Right lobe of liver (tissue), 6 donors: ENCODE measurements around the gene GTPBP3. TPM values are rescaled to one million over a fixed set of nuclear protein-coding genes. Genes with fewer than 3 reads are reported as not detected.
A peak's percentile ranks its signal among the peaks of the same experiment; 100 is the strongest.

Experiments
- ATAC-seq, 4 donors: fragments of 200-7000 bp; cut with Tn5 transposase; one replicate each; pipeline ENCODE4 v1.9.1; 2020; ENCODE audit warnings: mild to moderate bottlenecking in 4 of 4, moderate library complexity in 4 of 4
- DNase-seq, 3 donors: peaks; one replicate each; pipeline ENCODE4 v3.0.0-alpha.2; 2020
- H3K27ac ChIP-seq, 3 donors: fragments of 200-600 bp; one replicate each; pipeline ENCODE4 v1.8.0; 2022
- H3K27me3 ChIP-seq, 2 donors: fragments of 200-600 bp; one replicate each; pipeline ENCODE4 v1.8.0; 2022
- H3K36me3 ChIP-seq, 4 donors: fragments of 200-600 bp; sonication (generic) in 1 of 4; one replicate each; pipeline versions ENCODE4 v1.5.1 to v1.8.0; 2017 to 2022; ENCODE audit warnings: control low read depth in 1 of 4
- H3K4me1 ChIP-seq, 4 donors: fragments of 200-600 bp; sonication (generic) in 1 of 4; one replicate each; pipeline versions ENCODE4 v1.5.1 to v1.8.0; 2017 to 2022; ENCODE audit warnings: control low read depth in 1 of 4
- H3K4me3 ChIP-seq, 3 donors: fragments of 200-600 bp; one replicate each; pipeline ENCODE4 v1.8.0; 2022
- H3K9me3 ChIP-seq, 4 donors: fragments of 200-600 bp; sonication (generic) in 1 of 4; one replicate each; pipeline versions ENCODE4 v1.5.1 to v1.8.0; 2017 to 2022; ENCODE audit warnings: control low read depth in 1 of 4
- POLR2A ChIP-seq: fragments of 450-650 bp; IDR thresholded peaks from one replicate; pipeline ENCODE4 v1.6.1; 2017; ENCODE audit warnings: antibody characterized with exemption, mild to moderate bottlenecking
- WGBS: methylation state at CpG from one replicate; pipeline ENCODE4 v1.1.6; 2018; ENCODE audit warnings: low coverage, low lambda C conversion rate; ENCODE audit not compliant: insufficient coverage; ENCODE audit errors: missing lambda C conversion rate; 5-methylcytosine and 5-hydroxymethylcytosine counted together
- intact Hi-C, 2 donors: fragments of 100-400 bp; cut with DNase I; formaldehyde crosslinking; loops; one replicate each; pipeline versions ENCODE4 v1.11.2 to v1.14.1; 2022
- total RNA-seq, 6 experiments: library from RNA; depleted of rRNA in 2 of 6; stranded (reverse); fragments of >200 nt in 2 of 6; fragmentation: NEBNext Ultra II Directional in 3 of 6; extraction: Animal tissue kit (Norgen Biotek cat#: 25700) in 3 of 6; gene quantifications; one replicate each; pipeline versions ENCODE4 v1.1.0 to v1.2.4, GENCODE V29; 2016 to 2023
- TF ChIP-seq, protein P1 (sequence below), 4 donors: fragments of 200-600 bp in 3 of 4; fragments of 450-650 bp in 1 of 4; IDR thresholded peaks; one replicate each; pipeline versions ENCODE4 v1.5.1 to v1.8.0; 2016 to 2022; ENCODE audit warnings: antibody characterized with exemption in 4 of 4, mild to moderate bottlenecking in 2 of 4
- donor health status: DM: no; HTN: yes; CAD: no.
- donor health status: DM: no; HTN: no; CAD: no.
- donor health status: DM: no; HTN: no; CAD: no.
- donor health status: DM: no; HTN: yes; CAD: no.
- donor health status: DM: no; HTN: yes; CAD: no.

The GTPBP3 gene
- total RNA-seq, 6 experiments from 2014 or later = 10.3 to 23.6 (median 13.6) TPM

DNA sequence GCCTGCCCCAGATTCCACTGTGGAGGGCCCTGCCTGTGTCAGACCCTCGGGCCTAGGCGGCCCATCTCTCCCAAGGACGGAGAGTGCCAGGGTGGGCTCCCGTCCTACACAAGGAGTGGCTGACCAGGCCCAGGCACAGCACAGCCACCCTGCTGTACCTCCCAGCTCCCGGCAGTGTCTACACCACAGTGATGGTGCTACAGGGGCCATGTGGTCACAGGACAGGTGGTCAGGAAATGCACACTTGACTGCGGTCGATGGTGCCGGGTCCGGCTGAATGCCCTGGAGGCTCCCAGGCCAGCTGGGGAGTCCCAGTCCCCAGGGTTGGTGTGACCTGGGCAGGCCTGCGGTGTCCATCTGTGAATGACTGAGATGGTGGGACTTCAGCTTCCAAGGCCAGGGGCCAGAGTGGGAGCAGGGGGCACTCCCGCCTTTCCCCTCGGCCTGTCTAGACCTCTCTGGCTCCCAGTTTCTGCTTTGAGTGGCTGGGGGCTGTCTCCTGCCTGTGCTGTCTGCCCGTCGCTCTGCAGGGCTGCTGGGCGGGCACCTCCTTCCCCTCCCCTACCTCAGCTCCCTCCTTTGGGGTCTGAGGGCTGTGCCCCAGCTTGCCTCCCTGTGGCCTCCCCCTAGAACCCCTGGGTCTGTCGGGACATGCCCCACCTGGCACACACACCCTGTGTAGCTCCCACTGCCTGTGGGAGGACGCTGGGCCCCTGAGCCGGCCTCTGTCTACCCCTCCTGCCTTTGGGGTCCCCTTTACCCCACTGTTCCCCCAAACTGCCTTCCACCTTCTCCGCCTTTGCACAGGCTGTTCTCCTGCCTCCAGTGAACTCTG, 15.5 kb upstream of the GTPBP3 start:
- ATAC-seq (no peak), DNase-seq (no peak)
- TF ChIP-seq POLR2A = no peak
- TF ChIP-seq, protein P1, sequence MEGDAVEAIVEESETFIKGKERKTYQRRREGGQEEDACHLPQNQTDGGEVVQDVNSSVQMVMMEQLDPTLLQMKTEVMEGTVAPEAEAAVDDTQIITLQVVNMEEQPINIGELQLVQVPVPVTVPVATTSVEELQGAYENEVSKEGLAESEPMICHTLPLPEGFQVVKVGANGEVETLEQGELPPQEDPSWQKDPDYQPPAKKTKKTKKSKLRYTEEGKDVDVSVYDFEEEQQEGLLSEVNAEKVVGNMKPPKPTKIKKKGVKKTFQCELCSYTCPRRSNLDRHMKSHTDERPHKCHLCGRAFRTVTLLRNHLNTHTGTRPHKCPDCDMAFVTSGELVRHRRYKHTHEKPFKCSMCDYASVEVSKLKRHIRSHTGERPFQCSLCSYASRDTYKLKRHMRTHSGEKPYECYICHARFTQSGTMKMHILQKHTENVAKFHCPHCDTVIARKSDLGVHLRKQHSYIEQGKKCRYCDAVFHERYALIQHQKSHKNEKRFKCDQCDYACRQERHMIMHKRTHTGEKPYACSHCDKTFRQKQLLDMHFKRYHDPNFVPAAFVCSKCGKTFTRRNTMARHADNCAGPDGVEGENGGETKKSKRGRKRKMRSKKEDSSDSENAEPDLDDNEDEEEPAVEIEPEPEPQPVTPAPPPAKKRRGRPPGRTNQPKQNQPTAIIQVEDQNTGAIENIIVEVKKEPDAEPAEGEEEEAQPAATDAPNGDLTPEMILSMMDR (IDR thresholded peaks at IDR 0.05) = no peak
- Histone ChIP-seq H3K4me1 (peaks cover 0 to 19% (median 9%) of the 10 kb centered on the region in 4 donors), H3K36me3 (peaks cover 0 to 16% (median 6%) of the 10 kb centered on the region in 4 donors), H3K27me3 (no peaks in the 10 kb centered on the region), H3K4me3 (no peak overlapping the region), H3K9me3 (no peaks in the 10 kb centered on the region), H3K27ac (no peak overlapping the region)
- 100% methylated on average over 3 of the region's 19 CpGs for WGBS
- intact Hi-C loops = no loop called here

DNA sequence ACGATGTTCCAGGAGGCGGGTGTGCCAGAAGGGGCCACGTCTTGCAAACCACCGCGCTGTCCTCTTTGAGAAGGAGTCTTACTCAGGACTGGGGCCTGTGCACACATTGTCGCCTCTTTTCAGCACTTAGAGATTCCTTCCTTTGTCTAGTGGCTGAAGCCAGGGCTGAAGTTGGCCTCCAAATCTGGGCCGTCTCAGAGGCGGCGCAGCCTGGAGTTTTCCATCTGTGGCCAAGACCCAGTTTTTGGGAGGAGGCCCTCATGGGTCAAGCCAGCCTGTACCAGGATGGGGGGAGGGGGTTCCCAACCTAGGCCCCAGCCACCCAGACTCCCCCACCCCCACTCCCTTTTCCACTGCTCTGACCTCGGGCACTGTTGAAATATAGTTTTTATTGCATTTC, 14.5 kb upstream of the GTPBP3 start:
- TF ChIP-seq, protein P1 (IDR thresholded peaks at IDR 0.05) = no peak
- no peak for TF ChIP-seq POLR2A
- H3K36me3 ChIP-seq = peaks cover 0 to 16% (median 6%) of the 10 kb centered on the region in 4 donors
- intact Hi-C loops = no loop called here
- H3K9me3 ChIP-seq = no peaks in the 10 kb centered on the region
- ATAC-seq = no peak
- H3K4me3 ChIP-seq = no peak overlapping the region
- H3K27me3 ChIP-seq = no peaks in the 10 kb centered on the region
- peaks cover 0 to 20% (median 9%) of the 10 kb centered on the region in 4 donors for H3K4me1 ChIP-seq
- DNase-seq = no peak
- 75% methylated on average over 10 of the region's 10 CpGs for WGBS
- H3K27ac ChIP-seq = no peak overlapping the region

DNA sequence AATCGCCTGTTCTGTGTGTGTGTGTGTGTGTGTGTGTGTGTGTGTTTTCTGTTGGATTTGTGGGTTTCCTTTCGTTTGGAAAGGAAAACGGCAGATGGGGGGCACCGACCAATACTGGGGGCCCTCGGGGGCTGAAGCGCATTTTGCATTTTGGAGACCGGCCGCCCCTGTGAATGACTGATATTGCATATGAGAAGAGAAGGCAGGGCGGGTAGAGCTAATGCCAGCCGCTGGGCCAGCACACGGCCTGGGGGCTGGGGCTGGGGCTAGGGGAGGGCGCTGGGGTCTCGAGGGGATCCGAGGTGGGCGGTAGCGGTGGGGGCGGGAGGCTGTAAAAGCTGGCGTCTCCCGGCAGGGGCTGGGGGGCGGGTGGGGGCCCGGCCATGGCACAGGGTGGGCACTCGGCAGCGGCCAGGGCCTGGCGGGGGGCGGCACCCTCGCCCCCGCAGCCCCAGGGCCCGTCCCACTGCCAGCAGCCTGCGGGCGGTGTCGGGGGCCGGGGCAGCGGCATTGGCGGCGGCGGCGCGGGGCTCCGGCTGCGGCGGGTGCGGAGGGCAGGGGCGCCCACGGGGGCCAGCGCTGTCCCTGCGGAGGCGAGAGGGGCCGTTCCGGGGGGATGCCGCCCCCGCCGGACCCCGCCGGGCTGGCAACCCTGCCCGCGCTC, 13.9 kb upstream of the GTPBP3 start:
- no peak for TF ChIP-seq POLR2A
- TF ChIP-seq, protein P1 (IDR thresholded peaks at IDR 0.05) = no peak
- intact Hi-C loops = no loop called here
- Histone ChIP-seq H3K27ac (no peak overlapping the region), H3K36me3 (peaks cover 0 to 16% (median 6%) of the 10 kb centered on the region in 4 donors), H3K27me3 (no peaks in the 10 kb centered on the region), H3K4me3 (no peak overlapping the region), H3K9me3 (no peaks in the 10 kb centered on the region), H3K4me1 (peaks cover 0 to 24% (median 10%) of the 10 kb centered on the region in 4 donors)
- ATAC-seq (no peak), DNase-seq (no peak)
- 44% methylated on average over 12 of the region's 56 CpGs for WGBS

DNA sequence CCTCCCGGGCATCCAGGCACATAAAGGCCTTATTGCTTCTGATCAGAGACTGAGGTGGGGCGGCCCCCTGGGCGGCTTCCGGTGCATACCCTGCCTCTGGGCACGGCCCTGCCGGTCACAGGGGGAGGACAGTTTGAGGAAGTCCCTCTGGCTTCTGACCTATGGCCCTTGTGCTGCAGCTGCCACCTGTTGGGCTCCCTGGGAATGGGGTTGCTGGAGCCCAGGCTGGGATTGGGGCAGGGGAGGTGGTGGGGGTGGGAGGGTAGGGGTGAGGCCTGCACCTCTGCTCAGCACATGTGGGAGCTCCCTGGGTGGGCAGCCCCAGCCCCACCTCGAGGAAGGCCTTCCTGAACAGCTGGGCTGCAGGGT, 13.4 kb upstream of the GTPBP3 start:
- ATAC-seq (peak in 1 of 4 donors; percentile 5), DNase-seq (no peak)
- no peaks in the 10 kb centered on the region for H3K27me3 ChIP-seq
- no peak overlapping the region for H3K27ac ChIP-seq
- no peaks in the 10 kb centered on the region for H3K9me3 ChIP-seq
- peaks cover 0 to 27% (median 10%) of the 10 kb centered on the region in 4 donors for H3K4me1 ChIP-seq
- intact Hi-C loops = no loop called here
- H3K36me3 ChIP-seq = peaks cover 0 to 16% (median 6%) of the 10 kb centered on the region in 4 donors
- no CpG with 5 or more reads among the region's 7 CpGs for WGBS
- no peak overlapping the region for H3K4me3 ChIP-seq
- no peak for TF ChIP-seq POLR2A
- TF ChIP-seq, protein P1 (IDR thresholded peaks at IDR 0.05) = no peak
